HepG2 (cell line): Measurements from ENCODE around the gene MPIG6B. TPM values are rescaled to one million over a fixed set of nuclear protein-coding genes. Genes with fewer than 3 reads are reported as not detected.

ENCODE experiments used
- CSRNP1 ChIP-seq: sonication (generic); formaldehyde crosslinking; IDR thresholded peaks from 2 replicates; pipeline ENCODE4 v1.8.1; 2023; ENCODE audit warnings: mild to moderate bottlenecking, missing genetic modification reagents
- DBP ChIP-seq: sonication (generic); formaldehyde crosslinking; IDR thresholded peaks from 2 replicates; pipeline ENCODE4 v1.4.0; 2020; ENCODE audit warnings: missing genetic modification reagents; ENCODE audit errors: not compliant biosample characterization
- IRF1 ChIP-seq: sonication (generic); formaldehyde crosslinking; IDR thresholded peaks from 2 replicates; pipeline ENCODE4 v1.4.0; 2020; ENCODE audit warnings: low read depth, mild to moderate bottlenecking, missing genetic modification reagents
- NFE2L2 ChIP-seq: fragments of 150-350 bp; IDR thresholded peaks from 2 replicates; pipeline ENCODE4 v1.6.1; 2014; ENCODE audit warnings: low read length
- NONO ChIP-seq, 2 experiments: fragments of 450-650 bp in 1 of 2; sonication (generic) in 1 of 2; formaldehyde crosslinking in 1 of 2; IDR thresholded peaks in 1 of 2; conservative IDR thresholded peaks in 1 of 2; 2 replicates each; pipeline versions ENCODE4 v1.6.1 to v1.8.0; 2017 to 2022; ENCODE audit warnings: mild to moderate bottlenecking in 1 of 2, missing genetic modification reagents in 1 of 2, moderate library complexity in 1 of 2
- SALL2 ChIP-seq: sonication (generic); formaldehyde crosslinking; IDR thresholded peaks from 2 replicates; pipeline ENCODE4 v1.8.1; 2023; ENCODE audit warnings: mild to moderate bottlenecking, missing genetic modification reagents, inconsistent platforms
- SMAD3 ChIP-seq: sonication (generic); formaldehyde crosslinking; IDR thresholded peaks from 2 replicates; pipeline ENCODE4 v1.4.0; 2020; ENCODE audit warnings: missing genetic modification reagents
- SMYD3 ChIP-seq: sonication (generic); formaldehyde crosslinking; IDR thresholded peaks from 2 replicates; pipeline ENCODE4 v1.8.1; 2023; ENCODE audit warnings: mild to moderate bottlenecking, missing genetic modification reagents
- TBX2 ChIP-seq: sonication (generic); formaldehyde crosslinking; IDR thresholded peaks from 2 replicates; pipeline ENCODE4 v1.5.0; 2020; ENCODE audit warnings: missing genetic modification reagents, mild to moderate bottlenecking, borderline replicate concordance
- TFAP4 ChIP-seq: sonication (generic); IDR thresholded peaks from 2 replicates; pipeline ENCODE4 v1.6.1; 2016; ENCODE audit warnings: low read depth, borderline replicate concordance
- ZNF275 ChIP-seq: sonication (generic); formaldehyde crosslinking; IDR thresholded peaks from 2 replicates; pipeline ENCODE4 v1.8.0; 2022; ENCODE audit warnings: missing genetic modification reagents, mild to moderate bottlenecking, inconsistent platforms, borderline replicate concordance
- ZNF280D ChIP-seq: sonication (generic); formaldehyde crosslinking; IDR thresholded peaks from 2 replicates; pipeline ENCODE4 v1.5.1; 2020; ENCODE audit warnings: mild to moderate bottlenecking, missing genetic modification reagents
- ZNF34 ChIP-seq: sonication (generic); formaldehyde crosslinking; IDR thresholded peaks from 2 replicates; pipeline ENCODE4 v1.4.0; 2020; ENCODE audit warnings: mild to moderate bottlenecking, missing genetic modification reagents, borderline replicate concordance
- ZNF556 ChIP-seq: sonication (generic); formaldehyde crosslinking; IDR thresholded peaks from 2 replicates; pipeline ENCODE4 v1.4.0; 2020; ENCODE audit warnings: mild to moderate bottlenecking, missing genetic modification reagents, borderline replicate concordance
- ZNF563 ChIP-seq: sonication (generic); formaldehyde crosslinking; IDR thresholded peaks from 2 replicates; pipeline ENCODE4 v1.8.0; 2022; ENCODE audit warnings: mild to moderate bottlenecking, moderate library complexity, missing genetic modification reagents
- ZNF567 ChIP-seq: sonication (generic); formaldehyde crosslinking; IDR thresholded peaks from 2 replicates; pipeline ENCODE4 v1.8.1; 2023; ENCODE audit warnings: mild to moderate bottlenecking, missing genetic modification reagents, borderline replicate concordance
- ZNF724P ChIP-seq: sonication (generic); formaldehyde crosslinking; IDR thresholded peaks from 2 replicates; pipeline ENCODE4 v1.8.0; 2022; ENCODE audit warnings: missing genetic modification reagents, borderline replicate concordance
- ZSCAN25 ChIP-seq: sonication (generic); formaldehyde crosslinking; IDR thresholded peaks from 2 replicates; pipeline ENCODE4 v1.8.0; 2022; ENCODE audit warnings: mild to moderate bottlenecking, missing genetic modification reagents
- polyA plus RNA-seq, 8 experiments: library from polyadenylated mRNA; depleted of rRNA in 3 of 8; stranded (reverse) in 7 of 8; unstranded in 1 of 8; fragments of >200 nt; fragmentation: Illumina TruSeq in 4 of 8; extraction: Trizol in 4 of 8; gene quantifications; 2 replicates each; pipeline versions ENCODE4 v1.2.1 to v1.2.3, GENCODE V29; 2011 to 2016; ENCODE audit warnings: low read depth in 4 of 8, missing spikeins in 1 of 8, mixed read lengths in 1 of 8; ENCODE audit not compliant: insufficient read depth in 1 of 8
- total RNA-seq, 5 experiments: library from RNA; depleted of rRNA; stranded (reverse); fragments of >200 nt; fragmentation: Illumina TruSeq; extraction: Trizol; gene quantifications; 2 replicates each; pipeline ENCODE4 v1.2.3, GENCODE V29; 2016; ENCODE audit warnings: low read depth in 1 of 5

Gene MPIG6B
- total and polyA plus RNA-seq, 2 of the 13 experiments (the other 11 are each of a cell fraction or from before 2014, with no cell fraction given): not detected

- TF ChIP-seq ZNF275 (CRISPR knock-in tag): no peak
- TF ChIP-seq ZNF567 (CRISPR knock-in tag): no peak
- peak; percentile 50; the same call in 1 of the 2 replicates for TF ChIP-seq ZNF34 (CRISPR knock-in tag)
- TF ChIP-seq ZNF724P (CRISPR knock-in tag): no peak
- TF ChIP-seq SMYD3: no peak
- TF ChIP-seq DBP: no peak
- 0 out of 2 replicates have a peak, but pooled peaks have one; percentile 21 for TF ChIP-seq ZNF563 (CRISPR knock-in tag)
- TF ChIP-seq ZNF280D (CRISPR knock-in tag): no peak
- TF ChIP-seq SMAD3: 0 out of 2 replicates have a peak, but pooled peaks have one; percentile 20
- no peak for TF ChIP-seq NONO (IDR thresholded peaks at IDR 0.05)
- TF ChIP-seq NONO (CRISPR knock-in tag; conservative IDR thresholded peaks at IDR 0.05): 0 out of 2 replicates have a peak, but pooled peaks have one; percentile 65
- no peak for TF ChIP-seq IRF1 (CRISPR knock-in tag)
- peak; percentile 83; the same call in 1 of the 2 replicates for TF ChIP-seq CSRNP1 (CRISPR knock-in tag)
- peak; percentile 46; the same call in 1 of the 2 replicates for TF ChIP-seq TBX2
- peak; percentile 63; the same call in 1 of the 2 replicates for TF ChIP-seq TFAP4
- TF ChIP-seq NFE2L2: peak; percentile 83
- TF ChIP-seq SALL2: no peak; the same call in 1 of the 2 replicates
- peak; percentile 53; the same call in 1 of the 2 replicates for TF ChIP-seq ZNF556 (CRISPR knock-in tag)
- TF ChIP-seq ZSCAN25 (CRISPR knock-in tag): peak; percentile 47; the same call in 1 of the 2 replicates
Observed at GRCh38 chr6:31734247-31734820, 11.2 kb downstream of the MPIG6B start (continued).
